Measurements from ENCODE around the gene CDH15.

DNA sequence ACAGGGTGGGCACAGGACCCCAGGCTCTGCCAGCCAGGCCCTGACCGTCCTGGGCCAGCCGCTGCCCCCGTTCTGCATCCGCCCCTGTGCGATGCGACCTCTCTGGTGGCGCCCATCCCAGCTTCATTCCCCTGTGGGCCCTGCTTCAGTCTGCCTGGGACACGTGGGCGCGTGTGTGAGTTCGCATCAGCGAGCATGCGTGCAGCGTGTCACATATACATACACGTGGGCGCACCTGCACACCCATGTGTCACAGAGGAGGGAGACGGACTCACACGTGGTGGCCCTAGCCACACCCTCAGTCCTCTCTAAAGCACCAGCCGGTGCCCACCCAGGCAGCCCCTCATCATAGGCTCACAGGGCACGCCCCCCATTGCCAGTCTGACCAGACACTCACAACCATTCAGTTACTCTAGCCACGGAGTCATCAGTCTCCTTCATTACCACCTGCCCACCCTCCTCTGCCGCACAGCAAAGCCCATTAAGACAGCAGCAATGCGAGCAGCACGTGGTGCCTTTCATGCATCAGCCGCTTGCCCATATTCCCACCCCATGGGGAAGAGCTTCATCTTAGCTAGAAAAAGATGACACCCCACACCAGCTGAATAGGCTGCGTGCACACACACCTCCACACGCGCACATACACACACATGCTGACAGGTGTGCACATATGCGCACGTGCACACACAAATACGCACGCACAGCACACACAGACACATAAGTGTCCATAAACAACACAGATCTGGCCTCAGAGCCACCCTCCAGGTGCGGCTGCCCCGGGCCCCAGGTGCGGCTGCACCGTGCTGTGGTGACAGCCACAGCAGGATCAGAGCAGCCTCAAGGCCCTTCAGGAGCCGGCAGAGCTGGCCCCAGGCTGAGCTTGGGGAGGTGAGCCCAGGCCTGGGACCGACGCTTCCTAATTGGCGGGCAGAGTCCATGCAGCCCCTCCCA lies 9.5 kb upstream of the CDH15 start:
- TF ChIP-seq, protein P1, sequence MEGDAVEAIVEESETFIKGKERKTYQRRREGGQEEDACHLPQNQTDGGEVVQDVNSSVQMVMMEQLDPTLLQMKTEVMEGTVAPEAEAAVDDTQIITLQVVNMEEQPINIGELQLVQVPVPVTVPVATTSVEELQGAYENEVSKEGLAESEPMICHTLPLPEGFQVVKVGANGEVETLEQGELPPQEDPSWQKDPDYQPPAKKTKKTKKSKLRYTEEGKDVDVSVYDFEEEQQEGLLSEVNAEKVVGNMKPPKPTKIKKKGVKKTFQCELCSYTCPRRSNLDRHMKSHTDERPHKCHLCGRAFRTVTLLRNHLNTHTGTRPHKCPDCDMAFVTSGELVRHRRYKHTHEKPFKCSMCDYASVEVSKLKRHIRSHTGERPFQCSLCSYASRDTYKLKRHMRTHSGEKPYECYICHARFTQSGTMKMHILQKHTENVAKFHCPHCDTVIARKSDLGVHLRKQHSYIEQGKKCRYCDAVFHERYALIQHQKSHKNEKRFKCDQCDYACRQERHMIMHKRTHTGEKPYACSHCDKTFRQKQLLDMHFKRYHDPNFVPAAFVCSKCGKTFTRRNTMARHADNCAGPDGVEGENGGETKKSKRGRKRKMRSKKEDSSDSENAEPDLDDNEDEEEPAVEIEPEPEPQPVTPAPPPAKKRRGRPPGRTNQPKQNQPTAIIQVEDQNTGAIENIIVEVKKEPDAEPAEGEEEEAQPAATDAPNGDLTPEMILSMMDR (IDR thresholded peaks at IDR 0.05 in 4 of 5, conservative IDR thresholded peaks at IDR 0.05 in 1 of 5): no peak
- no peak for TF ChIP-seq POLR2A (IDR thresholded peaks at IDR 0.05)

Measured in gastrocnemius medialis (tissue), 4 donors.